ENCODE data around the gene ZIC1. TPM values are rescaled to one million over a fixed set of nuclear protein-coding genes. Genes with fewer than 3 reads are reported as not detected.

Gene ZIC1
- total RNA-seq, 2 donors from 2014 or later = not detected

DNA sequence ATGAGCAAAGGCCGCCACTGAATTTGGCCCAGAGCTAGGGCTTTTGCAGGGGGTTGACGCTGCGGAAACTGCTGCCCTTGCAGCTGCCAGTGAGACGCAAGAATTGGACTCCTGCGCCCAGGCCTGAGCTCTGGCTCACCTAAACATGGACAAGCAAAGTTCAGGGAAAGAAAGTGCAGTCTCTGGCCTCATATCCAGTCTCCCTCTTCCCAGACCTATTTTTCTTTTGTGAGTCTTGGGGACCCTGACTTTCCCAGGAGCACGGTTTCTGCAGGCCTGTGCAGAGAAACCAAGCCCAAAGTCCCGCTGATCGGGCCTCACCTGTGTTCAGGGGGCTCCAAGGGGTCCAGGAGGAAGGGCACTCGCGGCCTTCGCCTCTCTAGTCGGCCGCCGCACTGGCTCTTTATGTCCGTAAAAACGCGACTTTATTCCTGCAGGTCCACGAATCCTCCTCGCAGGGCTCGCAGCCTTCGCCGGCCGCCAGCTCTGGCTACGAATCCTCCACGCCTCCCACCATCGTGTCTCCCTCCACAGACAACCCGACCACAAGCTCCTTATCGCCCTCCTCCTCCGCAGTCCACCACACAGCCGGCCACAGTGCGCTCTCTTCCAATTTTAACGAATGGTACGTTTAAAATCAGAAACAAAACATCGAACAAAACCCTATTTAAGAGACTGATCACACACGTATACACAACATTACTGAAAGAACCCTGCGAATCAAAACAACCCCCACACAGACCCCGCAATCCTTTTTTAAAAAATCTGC is 3.9 kb downstream of the ZIC1 start:
- peaks cover 16 to 18% of the 10 kb centered on the region in 2 donors for H3K36me3 Mint-ChIP-seq (ENCODE audit: insufficient read depth in 2 of 2)
- H3K27ac Mint-ChIP-seq = no peak overlapping the region
- H3K4me3 Mint-ChIP-seq = peak overlapping the region; percentile 79
- no peak for DNase-seq
- H3K9me3 Mint-ChIP-seq = peaks cover 4 to 6% of the 10 kb centered on the region in 2 donors
- H3K27me3 Mint-ChIP-seq (ENCODE audit: low read depth) = peaks cover 74% of the 10 kb centered on the region
- H3K4me1 Mint-ChIP-seq (ENCODE audit: low read depth) = peaks cover 24% of the 10 kb centered on the region
- no peak for ATAC-seq (replicated peaks in 1 of 2)

DNA sequence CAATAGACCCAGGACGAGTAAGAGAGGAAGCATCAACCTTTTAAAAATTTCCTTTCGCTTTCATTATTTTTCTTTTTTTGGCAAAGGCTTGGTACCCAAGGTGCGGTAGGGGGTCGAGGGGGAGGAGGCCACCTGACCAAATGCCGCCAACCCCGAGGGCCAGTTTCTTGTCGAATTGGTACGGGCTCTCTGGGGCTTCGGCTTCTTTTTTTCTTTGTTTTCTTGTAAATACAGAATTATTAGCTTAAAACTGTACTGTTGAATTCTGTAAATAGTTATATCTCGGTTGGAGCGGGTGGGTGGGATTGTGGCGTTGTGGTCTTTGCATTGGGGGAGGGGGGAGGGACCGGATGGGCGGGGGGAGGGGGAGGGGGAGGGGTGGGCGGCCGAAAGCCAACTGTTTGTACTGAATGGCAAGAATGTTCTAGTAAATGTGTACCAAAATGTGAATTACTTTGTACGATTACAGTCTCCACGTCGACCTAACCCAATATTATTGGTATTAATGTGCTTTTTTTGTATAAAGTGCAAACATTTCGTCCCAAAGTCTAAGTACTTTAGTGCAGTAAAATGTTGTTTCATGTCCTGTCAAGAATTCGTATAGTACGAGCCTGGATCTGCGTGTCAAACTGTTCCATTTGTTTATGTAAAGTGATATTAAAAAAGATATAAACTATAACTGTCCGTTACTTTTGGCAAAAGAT is 4.7 kb downstream of the ZIC1 start:
- Mint-ChIP-seq H3K27ac (no peak overlapping the region), H3K9me3 (peaks cover 2 to 3% of the 10 kb centered on the region in 2 donors), H3K27me3 (ENCODE audit: low read depth) (peaks cover 74% of the 10 kb centered on the region), H3K36me3 (ENCODE audit: insufficient read depth in 2 of 2) (peaks cover 10 to 13% of the 10 kb centered on the region in 2 donors), H3K4me3 (peak overlapping the region; percentile 79), H3K4me1 (ENCODE audit: low read depth) (peaks cover 21% of the 10 kb centered on the region)
- DNase-seq (no peak), ATAC-seq (replicated peaks in 1 of 2) (no peak)

DNA sequence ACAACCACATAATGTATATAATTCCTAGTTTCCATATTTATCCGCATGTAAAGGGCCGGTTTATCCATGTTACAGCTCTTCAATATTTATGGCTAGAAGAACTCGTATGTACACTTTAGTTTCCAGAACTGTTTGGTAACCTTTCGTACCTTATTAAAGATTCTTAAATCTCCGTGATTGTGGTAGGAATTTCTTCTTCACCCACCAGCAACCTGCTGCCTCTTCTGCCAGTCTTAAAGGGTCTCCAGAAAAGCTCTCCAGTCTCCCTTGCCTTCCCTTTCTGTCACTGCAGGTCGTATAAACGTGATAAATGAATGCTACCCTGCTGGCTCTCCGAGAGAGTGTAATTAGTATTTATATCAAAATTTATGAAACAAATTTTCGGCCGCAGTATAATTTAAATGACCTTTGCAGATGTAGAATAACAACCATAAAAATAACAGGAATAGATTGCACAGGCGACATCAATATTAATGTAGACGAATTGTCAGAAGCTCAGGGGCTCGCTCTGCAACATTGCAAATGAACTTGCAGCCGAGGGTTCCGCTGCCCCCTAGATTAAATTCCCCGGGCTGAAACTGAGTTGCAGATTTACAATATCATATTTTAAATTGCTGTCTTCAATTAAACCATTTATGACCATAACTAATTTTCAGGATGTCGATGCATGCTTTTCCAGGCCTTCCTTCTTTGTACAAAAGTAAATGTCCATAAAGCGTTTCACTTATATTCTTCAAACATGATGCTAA is 5.4 kb downstream of the ZIC1 start:
- ATAC-seq (replicated peaks in 1 of 2) (no peak), DNase-seq (no peak)
- Mint-ChIP-seq H3K27me3 (ENCODE audit: low read depth) (peaks cover 71% of the 10 kb centered on the region), H3K27ac (no peak overlapping the region), H3K4me3 (peak overlapping the region in 1 of 2 donors; percentile 39), H3K4me1 (ENCODE audit: low read depth) (peaks cover 21% of the 10 kb centered on the region), H3K9me3 (peaks cover 2 to 3% of the 10 kb centered on the region in 2 donors), H3K36me3 (ENCODE audit: insufficient read depth in 2 of 2) (peaks cover 8 to 10% of the 10 kb centered on the region in 2 donors)

DNA sequence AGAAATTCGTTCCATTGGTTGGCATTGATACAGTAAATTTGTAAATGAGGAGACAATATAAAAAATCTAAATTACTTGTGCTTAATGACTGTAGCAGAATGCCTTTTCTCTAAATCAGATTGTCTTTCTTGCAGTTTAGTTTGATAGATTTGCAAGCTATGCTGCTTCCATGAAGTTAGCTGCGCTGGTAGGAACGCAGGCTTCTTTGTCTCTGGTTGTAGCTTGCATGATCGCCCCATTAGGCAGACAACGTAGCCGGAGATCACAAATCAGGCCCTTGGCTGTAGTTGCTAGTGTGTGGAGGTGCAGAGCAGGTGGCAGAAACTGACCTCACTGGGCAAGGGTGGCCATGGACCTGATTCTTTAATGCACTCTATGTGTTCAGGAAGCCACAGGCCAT is 6.1 kb downstream of the ZIC1 start:
- ATAC-seq (replicated peaks in 1 of 2) = no peak
- no peak overlapping the region for H3K27ac Mint-ChIP-seq
- no peak overlapping the region for H3K4me3 Mint-ChIP-seq
- peaks cover 2 to 3% of the 10 kb centered on the region in 2 donors for H3K9me3 Mint-ChIP-seq
- DNase-seq = no peak
- peaks cover 78% of the 10 kb centered on the region for H3K27me3 Mint-ChIP-seq (ENCODE audit: low read depth)
- H3K4me1 Mint-ChIP-seq (ENCODE audit: low read depth) = peaks cover 21% of the 10 kb centered on the region
- peaks cover 10 to 13% of the 10 kb centered on the region in 2 donors for H3K36me3 Mint-ChIP-seq (ENCODE audit: insufficient read depth in 2 of 2)

DNA sequence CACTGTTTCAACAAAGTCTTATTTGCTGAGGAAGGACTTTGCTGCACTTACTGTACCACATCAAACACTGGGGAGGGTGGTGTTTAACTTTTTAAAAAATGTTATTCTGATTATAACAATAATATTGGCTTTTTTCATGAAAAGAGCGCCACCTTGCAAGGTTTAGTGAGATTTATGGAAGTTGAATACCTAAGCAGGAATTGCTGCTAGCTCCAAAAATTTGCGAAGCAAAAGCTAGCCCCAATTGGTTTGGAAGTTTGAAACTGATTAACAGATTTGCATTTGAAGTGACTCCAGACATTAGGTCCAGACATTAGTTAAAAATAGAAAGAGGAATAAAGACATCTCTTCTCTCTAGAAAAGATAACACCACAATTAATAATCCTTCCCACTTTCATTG is 6.7 kb downstream of the ZIC1 start:
- DNase-seq = no peak
- Mint-ChIP-seq H3K4me1 (ENCODE audit: low read depth) (peaks cover 18% of the 10 kb centered on the region), H3K27me3 (ENCODE audit: low read depth) (peaks cover 78% of the 10 kb centered on the region), H3K36me3 (ENCODE audit: insufficient read depth in 2 of 2) (peaks cover 10 to 13% of the 10 kb centered on the region in 2 donors), H3K27ac (no peak overlapping the region), H3K9me3 (peaks cover 2 to 3% of the 10 kb centered on the region in 2 donors), H3K4me3 (no peak overlapping the region)
- ATAC-seq (replicated peaks in 1 of 2) = no peak

DNA sequence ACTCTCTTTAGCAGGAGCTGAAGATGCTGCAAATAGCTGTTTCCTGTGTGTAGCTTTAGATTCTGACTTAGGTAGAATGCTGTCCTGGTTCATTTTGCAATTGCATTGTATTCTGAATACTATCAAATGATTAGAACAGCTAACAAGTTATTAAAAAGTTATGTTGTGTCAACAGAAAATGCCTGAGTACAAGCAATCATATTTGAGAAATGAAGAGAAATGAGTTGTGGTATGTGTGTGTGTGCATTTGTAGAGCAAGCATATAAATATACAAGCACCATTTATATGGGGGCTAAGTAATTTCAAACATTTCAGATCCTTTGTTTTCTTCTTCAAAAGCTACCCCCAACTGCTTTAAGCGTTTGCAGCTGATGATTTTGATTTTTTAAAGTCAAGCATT is 7.8 kb downstream of the ZIC1 start:
- Mint-ChIP-seq H3K4me1 (ENCODE audit: low read depth) (peaks cover 8% of the 10 kb centered on the region), H3K4me3 (no peak overlapping the region), H3K9me3 (peaks cover 0 to 2% of the 10 kb centered on the region in 2 donors), H3K27ac (no peak overlapping the region), H3K27me3 (ENCODE audit: low read depth) (peaks cover 74% of the 10 kb centered on the region), H3K36me3 (ENCODE audit: insufficient read depth in 2 of 2) (peaks cover 10% of the 10 kb centered on the region in 2 donors)
- no peak for ATAC-seq (replicated peaks in 1 of 2)
- no peak for DNase-seq

DNA sequence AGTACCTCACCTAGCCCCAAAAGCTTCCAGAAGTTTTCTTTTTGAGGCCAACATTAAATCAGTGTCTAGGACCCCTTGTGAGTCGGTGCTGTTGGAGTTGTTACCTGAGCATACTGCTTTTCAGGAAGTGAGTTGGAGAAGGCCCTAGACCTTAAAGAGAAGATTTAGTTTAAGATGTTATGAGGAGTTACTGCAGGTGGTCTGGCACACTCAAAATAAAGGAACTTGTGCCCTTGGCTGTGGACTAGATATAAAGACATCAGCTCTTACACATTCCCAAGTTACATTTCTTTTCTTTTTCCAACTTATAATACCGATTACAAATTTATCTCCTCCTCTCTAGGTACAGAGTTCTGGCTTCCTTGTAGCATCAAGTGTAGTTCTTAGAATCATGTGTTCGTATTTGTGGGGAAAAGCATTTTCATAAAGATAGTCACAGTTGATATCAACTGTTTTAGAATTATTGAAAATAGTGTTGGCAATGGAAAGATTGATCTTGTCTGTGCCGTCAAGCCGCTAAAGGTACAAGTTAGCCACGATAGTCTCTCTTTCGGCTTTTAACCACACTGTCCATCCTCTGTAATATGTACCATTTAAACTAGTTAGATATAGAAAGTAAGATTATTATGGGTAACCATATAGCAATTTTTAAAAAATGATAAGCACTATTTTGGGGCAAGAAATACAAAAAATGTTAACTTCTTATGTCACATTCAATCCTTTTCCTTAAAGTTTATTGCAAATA is 8.6 kb downstream of the ZIC1 start:
- Mint-ChIP-seq H3K4me3 (no peak overlapping the region), H3K36me3 (ENCODE audit: insufficient read depth in 2 of 2) (peaks cover 10 to 14% of the 10 kb centered on the region in 2 donors), H3K9me3 (peaks cover 0 to 2% of the 10 kb centered on the region in 2 donors), H3K4me1 (ENCODE audit: low read depth) (peaks cover 8% of the 10 kb centered on the region), H3K27ac (no peak overlapping the region), H3K27me3 (ENCODE audit: low read depth) (peaks cover 76% of the 10 kb centered on the region)
- DNase-seq (no peak), ATAC-seq (replicated peaks in 1 of 2) (no peak)

DNA sequence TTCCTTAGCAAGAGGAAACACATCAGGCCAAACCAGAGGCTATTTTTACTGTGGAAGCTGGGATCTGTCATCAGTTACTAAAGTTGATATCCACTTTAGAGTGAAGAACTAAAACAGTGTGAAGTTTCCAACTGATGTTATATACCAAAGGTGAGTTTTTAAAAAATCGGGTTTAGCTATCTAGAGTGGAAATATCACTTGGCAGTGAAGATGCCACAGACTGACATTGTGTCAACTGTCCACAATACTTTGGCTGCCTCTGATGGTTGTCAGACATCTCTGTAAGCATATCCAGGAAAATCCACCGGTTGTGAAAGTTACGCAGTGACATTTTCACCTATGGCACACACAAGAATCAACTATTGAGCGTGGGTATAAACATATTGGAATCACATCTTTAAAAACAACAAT is 9.2 kb downstream of the ZIC1 start:
- Mint-ChIP-seq H3K4me1 (ENCODE audit: low read depth) (peaks cover 4% of the 10 kb centered on the region), H3K27ac (no peak overlapping the region), H3K36me3 (ENCODE audit: insufficient read depth in 2 of 2) (peaks cover 9 to 12% of the 10 kb centered on the region in 2 donors), H3K9me3 (peaks cover 0 to 1% of the 10 kb centered on the region in 2 donors), H3K27me3 (ENCODE audit: low read depth) (peaks cover 76% of the 10 kb centered on the region), H3K4me3 (no peak overlapping the region)
- ATAC-seq (replicated peaks in 1 of 2) = no peak
- DNase-seq = no peak

DNA sequence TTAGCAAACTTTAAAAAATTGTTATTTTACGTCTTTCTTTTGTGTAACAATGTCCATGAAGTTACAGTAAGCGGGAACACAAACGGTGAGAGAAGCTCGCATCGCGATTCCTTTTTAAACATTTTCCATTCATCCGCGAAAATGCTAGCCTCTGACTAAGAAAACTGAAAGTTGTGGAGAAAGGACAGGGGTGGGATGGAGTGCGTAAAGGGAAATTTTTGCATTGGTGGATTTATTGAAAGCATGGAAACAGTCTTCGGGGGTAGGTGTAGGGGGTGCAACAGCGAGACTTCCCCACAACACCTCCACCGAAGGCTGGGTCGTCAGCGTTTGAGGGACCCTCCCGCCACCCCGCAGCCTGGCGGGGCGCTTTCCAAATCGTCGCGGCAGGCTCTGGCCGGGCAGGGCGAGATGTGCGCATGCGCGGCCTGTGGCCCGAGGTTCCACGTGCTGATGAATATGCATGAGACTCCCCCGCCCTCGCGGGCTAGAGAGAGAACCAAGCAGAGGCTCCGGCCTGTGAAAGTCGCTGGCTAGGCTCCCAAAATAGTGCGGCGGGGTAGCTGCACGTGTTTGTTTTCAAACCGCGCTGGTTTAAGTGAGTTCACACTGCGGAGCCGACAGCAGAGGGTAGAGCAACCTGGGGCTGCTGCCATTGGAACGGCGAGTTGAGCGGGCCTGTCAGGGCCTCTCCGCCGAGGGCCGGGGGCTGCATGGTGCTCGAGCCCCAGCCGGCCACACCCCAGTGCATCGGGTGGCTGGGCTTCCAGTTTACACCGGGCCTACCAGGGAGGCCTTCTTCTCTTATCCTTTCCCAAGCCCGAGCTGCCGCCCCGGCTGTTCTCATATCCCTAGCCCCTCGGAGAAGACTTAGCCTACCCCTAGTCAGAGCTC is 9.9 kb downstream of the ZIC1 start:
- Mint-ChIP-seq H3K27ac (no peak overlapping the region), H3K36me3 (ENCODE audit: insufficient read depth in 2 of 2) (peaks cover 10 to 14% of the 10 kb centered on the region in 2 donors), H3K27me3 (ENCODE audit: low read depth) (peaks cover 78% of the 10 kb centered on the region), H3K4me1 (ENCODE audit: low read depth) (no peaks in the 10 kb centered on the region), H3K9me3 (no peaks in the 10 kb centered on the region), H3K4me3 (peak overlapping the region; percentile 16 to 31)
- no peak for DNase-seq
- no peak for ATAC-seq (replicated peaks in 1 of 2)

DNA sequence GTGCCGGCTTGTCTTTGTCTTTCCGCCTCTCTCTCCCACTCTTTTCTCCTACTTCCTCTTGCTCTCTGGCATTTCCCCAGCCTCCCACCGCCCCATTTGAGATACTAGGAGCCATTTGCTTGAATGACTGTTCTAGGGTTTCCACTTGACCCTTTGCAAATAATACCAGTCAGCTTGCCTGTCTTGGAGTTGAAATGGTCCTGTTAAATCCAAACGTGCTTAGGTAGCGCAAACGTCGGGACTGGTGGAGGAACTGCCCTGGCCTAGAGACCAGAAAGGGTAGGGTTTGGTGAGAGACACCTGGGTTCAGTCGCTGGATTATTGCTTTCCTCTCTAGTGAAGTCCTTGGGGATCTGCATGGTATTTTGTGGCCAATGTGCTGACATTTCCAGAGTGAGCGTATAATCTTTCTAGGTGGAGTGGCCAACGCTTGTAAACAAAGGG is 10.6 kb downstream of the ZIC1 start:
- Mint-ChIP-seq H3K4me1 (ENCODE audit: low read depth) (no peaks in the 10 kb centered on the region), H3K27ac (no peak overlapping the region)
- no peak for DNase-seq

DNA sequence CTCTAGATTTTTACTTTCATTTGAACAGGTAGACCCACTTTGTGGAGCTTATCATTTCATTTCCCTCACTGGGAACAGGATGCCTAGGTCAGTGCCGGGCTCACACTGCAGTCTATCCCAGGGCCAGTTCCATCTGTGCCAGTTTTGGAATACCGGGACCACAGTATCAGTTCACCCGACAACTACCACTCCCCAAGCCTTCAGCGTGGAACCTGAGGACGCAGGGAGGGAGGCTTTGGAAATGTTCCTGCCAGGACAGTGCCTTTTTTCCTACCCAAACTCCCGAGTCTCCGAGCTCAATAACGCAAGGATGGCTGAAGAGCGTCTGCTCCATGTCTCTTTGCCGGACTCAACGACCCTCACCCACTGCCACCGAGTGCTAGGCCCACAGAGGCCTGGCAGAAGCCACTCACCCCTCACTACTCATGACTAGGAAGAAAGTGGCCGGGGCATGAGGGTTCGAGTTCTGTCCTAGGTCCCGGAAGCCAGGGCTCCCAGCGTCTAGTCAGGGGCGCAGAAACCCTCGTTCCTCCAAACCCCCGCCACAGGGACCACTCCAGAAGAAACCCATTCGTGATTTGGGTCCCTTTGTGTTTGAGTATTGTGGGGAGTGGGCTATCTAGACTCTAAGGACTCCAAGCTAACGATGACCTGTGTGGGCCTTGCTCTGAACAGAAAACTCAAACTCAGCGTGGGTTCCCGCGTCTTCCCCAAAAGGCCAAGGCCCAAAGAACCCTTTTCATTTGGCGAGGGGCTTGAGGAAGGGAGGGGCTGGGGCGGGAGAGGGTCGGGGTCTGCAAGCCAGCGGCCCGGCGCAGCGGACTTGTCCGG is 11.4 kb downstream of the ZIC1 start:
- H3K9me3 Mint-ChIP-seq = no peaks in the 10 kb centered on the region
- ATAC-seq (replicated peaks in 1 of 2) (no peak), DNase-seq (no peak)
- no peaks in the 10 kb centered on the region for H3K4me1 Mint-ChIP-seq (ENCODE audit: low read depth)
- no peak overlapping the region for H3K27ac Mint-ChIP-seq
- peaks cover 63% of the 10 kb centered on the region for H3K27me3 Mint-ChIP-seq (ENCODE audit: low read depth)
- H3K4me3 Mint-ChIP-seq = no peak overlapping the region
- peaks cover 10% of the 10 kb centered on the region in 2 donors for H3K36me3 Mint-ChIP-seq (ENCODE audit: insufficient read depth in 2 of 2)

More for the DNA sequence above, 10.6 kb downstream of the ZIC1 start:
- H3K36me3 Mint-ChIP-seq (ENCODE audit: insufficient read depth in 2 of 2) = peaks cover 10% of the 10 kb centered on the region in 2 donors
- peak overlapping the region in 1 of 2 donors; percentile 31 for H3K4me3 Mint-ChIP-seq
- no peak for ATAC-seq (replicated peaks in 1 of 2)
- peaks cover 71% of the 10 kb centered on the region for H3K27me3 Mint-ChIP-seq (ENCODE audit: low read depth)
- no peaks in the 10 kb centered on the region for H3K9me3 Mint-ChIP-seq
